H1 (cell line): ENCODE data around the gene SLC24A3. TPM values are rescaled to one million over a fixed set of nuclear protein-coding genes. Genes with fewer than 3 reads are reported as not detected.

Source experiments
- CTCF ChIA-PET: fragments of 300-600 bp; sonication (Branson Sonifier 250); formaldehyde crosslinking; loops from one replicate; lab custom pipeline; 2021; ENCODE audit not compliant: partially characterized antibody; lab: Charles Lee
- POLR2A ChIA-PET: fragments of 300-600 bp; sonication (Branson Sonifier 250); formaldehyde crosslinking; loops from one replicate; lab custom pipeline; 2021; ENCODE audit warnings: inconsistent platforms; ENCODE audit not compliant: partially characterized antibody; lab: Charles Lee
- DNase-seq, 2 experiments: peaks; one replicate each; pipeline versions ENCODE4 v3.0.0 to v3.0.0-alpha.2; 2010 to 2022; ENCODE audit warnings: low spot score in 2 of 2, low read depth in 1 of 2, mixed read lengths in 1 of 2
- FAIRE-seq: peaks from 2 replicates; lab custom pipeline; 2011; peaks lifted over from hg19 to GRCh38; lab: Jason Lieb, UNC
- H2AFZ ChIP-seq: 2 replicates; pipeline ENCODE4 v1.8.1; 2012; ENCODE audit warnings: low read length, inconsistent platforms
- H2AK5ac ChIP-seq: 2 replicates; pipeline ENCODE4 v1.6.1; 2013; ENCODE audit warnings: low read depth, low read length
- H2BK120ac ChIP-seq: replicated peaks from 2 replicates; pipeline ENCODE3; 2013; ENCODE audit warnings: low read depth, low read length, inconsistent platforms
- H2BK12ac ChIP-seq: 2 replicates; pipeline ENCODE4 v1.6.1; 2013; ENCODE audit warnings: low read depth, low read length
- H2BK15ac ChIP-seq: 2 replicates; pipeline ENCODE4 v1.6.1; 2013; ENCODE audit warnings: low read length
- H2BK20ac ChIP-seq: 2 replicates; pipeline ENCODE4 v1.6.1; 2013; ENCODE audit warnings: low read length
- H2BK5ac ChIP-seq: 2 replicates; pipeline ENCODE4 v1.6.1; 2013; ENCODE audit warnings: low read depth, low read length
- H3K14ac ChIP-seq: 2 replicates; pipeline ENCODE4 v1.6.1; 2013; ENCODE audit warnings: inconsistent platforms; ENCODE audit not compliant: insufficient read length
- H3K18ac ChIP-seq: 2 replicates; pipeline ENCODE4 v1.6.1; 2013; ENCODE audit warnings: low read length; ENCODE audit errors: extremely low read depth
- H3K23ac ChIP-seq: 2 replicates; pipeline ENCODE4 v1.6.1; 2013; ENCODE audit warnings: inconsistent platforms; ENCODE audit not compliant: insufficient read length
- H3K23me2 ChIP-seq: 2 replicates; pipeline ENCODE4 v1.6.1; 2013; ENCODE audit warnings: low read depth, low read length
- H3K27ac ChIP-seq: 2 replicates; pipeline ENCODE4 v1.6.1; 2011; ENCODE audit warnings: low read depth, low read length, inconsistent platforms
- H3K27me3 ChIP-seq, 4 experiments: replicated peaks in 1 of 4; 1 replicate in 1 of 4; 2 replicates in 3 of 4; pipeline versions ENCODE4 v1.6.1 to v1.8.1; 2011 to 2013; ENCODE audit warnings: low read length in 3 of 4, mild to moderate bottlenecking in 3 of 4, inconsistent platforms in 2 of 4, mixed read lengths in 2 of 4, moderate library complexity in 1 of 4; ENCODE audit not compliant: control insufficient read depth in 3 of 4, insufficient read depth in 3 of 4; ENCODE audit errors: extremely low read depth in 1 of 4
- H3K36me3 ChIP-seq, 4 experiments: 2 replicates each; pipeline versions ENCODE4 v1.6.1 to v1.8.1; 2011 to 2013; ENCODE audit warnings: mild to moderate bottlenecking in 4 of 4, low read length in 3 of 4, moderate library complexity in 2 of 4, control low read depth in 1 of 4, inconsistent platforms in 1 of 4; ENCODE audit not compliant: insufficient read depth in 4 of 4, control insufficient read depth in 2 of 4
- H3K4ac ChIP-seq: replicated peaks from 2 replicates; pipeline ENCODE3; 2013; ENCODE audit warnings: low read length, low read depth, mixed read lengths, inconsistent platforms; ENCODE audit not compliant: insufficient read length
- H3K4me1 ChIP-seq, 4 experiments: replicated peaks in 1 of 4; 1 replicate in 1 of 4; 2 replicates in 3 of 4; pipeline versions ENCODE4 v1.6.1 to v1.8.1; 2011 to 2013; ENCODE audit warnings: low read length in 3 of 4, inconsistent platforms in 2 of 4, mixed read lengths in 1 of 4; ENCODE audit not compliant: insufficient read depth in 4 of 4, control insufficient read depth in 3 of 4
- H3K4me2 ChIP-seq, 2 experiments: 2 replicates each; pipeline versions ENCODE4 v1.6.1 to v1.8.1; 2011 to 2013; ENCODE audit warnings: low read depth in 2 of 2, low read length in 2 of 2, control low read depth in 1 of 2, inconsistent platforms in 1 of 2, mild to moderate bottlenecking in 1 of 2; ENCODE audit not compliant: insufficient read depth in 1 of 2
- H3K4me3 ChIP-seq, 4 experiments: fragments of 200-600, 300-600 bp in 1 of 4; sonication (generic), shearing (Covaris generic), sonication (Bioruptor Twin) in 1 of 4; 2 replicates each; pipeline versions ENCODE4 v1.5.1 to v1.8.1; 2011 to 2016; ENCODE audit warnings: low read length in 4 of 4, low read depth in 3 of 4, control low read depth in 2 of 4, inconsistent platforms in 2 of 4, mild to moderate bottlenecking in 2 of 4, mixed read lengths in 1 of 4, moderate library complexity in 1 of 4; ENCODE audit not compliant: insufficient read depth in 2 of 4; ENCODE audit errors: extremely low read depth in 1 of 4
- H3K56ac ChIP-seq: replicated peaks from 2 replicates; pipeline ENCODE3; 2013; ENCODE audit warnings: low read depth, mild to moderate bottlenecking, mixed read lengths, low read length, inconsistent platforms; ENCODE audit not compliant: insufficient read length
- H3K79me1 ChIP-seq: 2 replicates; pipeline ENCODE4 v1.6.1; 2013; ENCODE audit warnings: low read depth, low read length, control low read depth
- H3K79me2 ChIP-seq, 2 experiments: 2 replicates each; pipeline versions ENCODE4 v1.6.1 to v1.8.1; 2012 to 2013; ENCODE audit warnings: low read length in 2 of 2, mild to moderate bottlenecking in 2 of 2, inconsistent platforms in 1 of 2; ENCODE audit not compliant: insufficient read depth in 2 of 2, control insufficient read depth in 1 of 2
- H3K9ac ChIP-seq, 4 experiments: replicated peaks in 1 of 4; 1 replicate in 1 of 4; 2 replicates in 3 of 4; pipeline versions ENCODE4 v1.6.1 to v1.8.1; 2011 to 2013; ENCODE audit warnings: low read depth in 3 of 4, low read length in 3 of 4, control low read depth in 2 of 4, mild to moderate bottlenecking in 2 of 4, moderate library complexity in 2 of 4, inconsistent platforms in 1 of 4; ENCODE audit errors: extremely low read depth in 1 of 4
- H3K9me3 ChIP-seq, 2 experiments: 2 replicates each; pipeline versions ENCODE4 v1.6.1 to v1.8.1; 2012 to 2013; ENCODE audit warnings: mild to moderate bottlenecking in 2 of 2, moderate library complexity in 2 of 2, control low read depth in 1 of 2, inconsistent platforms in 1 of 2, low read depth in 1 of 2, low read length in 1 of 2, mixed read lengths in 1 of 2; ENCODE audit not compliant: insufficient read depth in 2 of 2
- H4K20me1 ChIP-seq, 2 experiments: replicated peaks in 1 of 2; 2 replicates each; pipeline versions ENCODE3 to v1.8.1; 2011 to 2013; ENCODE audit warnings: inconsistent platforms in 2 of 2, low read length in 2 of 2, mild to moderate bottlenecking in 1 of 2; ENCODE audit not compliant: insufficient read depth in 2 of 2, control insufficient read depth in 1 of 2
- H4K5ac ChIP-seq: 2 replicates; pipeline ENCODE4 v1.6.1; 2013; ENCODE audit warnings: low read length, low read depth, mixed read lengths, inconsistent platforms; ENCODE audit not compliant: insufficient read length
- H4K8ac ChIP-seq: 2 replicates; pipeline ENCODE4 v1.8.0; 2013; ENCODE audit warnings: mild to moderate bottlenecking, moderate library complexity, low read length, inconsistent platforms; ENCODE audit not compliant: insufficient read depth; ENCODE audit errors: extremely low read depth
- H4K91ac ChIP-seq: replicated peaks from 2 replicates; pipeline ENCODE3; 2013; ENCODE audit warnings: low read length, mixed read lengths, inconsistent platforms; ENCODE audit not compliant: insufficient read length
- BCL11A ChIP-seq, 2 experiments: IDR thresholded peaks; one replicate each; pipeline ENCODE4 v1.6.1; 2011; ENCODE audit warnings: low read depth in 2 of 2, low read length in 2 of 2, mild to moderate bottlenecking in 2 of 2
- BRCA1 ChIP-seq: IDR thresholded peaks from 2 replicates; pipeline ENCODE4 v1.6.1; 2012; ENCODE audit warnings: low read depth, low read length, improper control_type of control experiment
- CEBPB ChIP-seq: IDR thresholded peaks from 2 replicates; pipeline ENCODE4 v1.6.1; 2012; ENCODE audit warnings: low read depth, low read length
- EZH2 ChIP-seq: fragments of 200-600 bp; sonication (generic); IDR thresholded peaks from 2 replicates; pipeline ENCODE4 v1.7.1; 2012; ENCODE audit warnings: low read depth, mild to moderate bottlenecking, moderate library complexity, low read length, inconsistent platforms; ENCODE audit not compliant: severe bottlenecking
- MAFK ChIP-seq: IDR thresholded peaks from 2 replicates; pipeline ENCODE4 v1.6.1; 2012; ENCODE audit warnings: low read depth, mild to moderate bottlenecking, improper control_type of control experiment, low read length
- SIN3A ChIP-seq, 2 experiments: IDR thresholded peaks in 1 of 2; conservative IDR thresholded peaks in 1 of 2; 2 replicates each; pipeline ENCODE4 v1.6.1; 2011 to 2012; ENCODE audit warnings: low read length in 2 of 2, improper control_type of control experiment in 1 of 2, low read depth in 1 of 2, mild to moderate bottlenecking in 1 of 2
- WGBS, 2 experiments: shearing (Covaris generic) in 1 of 2; methylation state at CpG; one replicate each; pipeline versions ENCODE4 v1.1.6 to v1.1.7; 2013 to 2015; ENCODE audit warnings: low lambda C conversion rate in 2 of 2, mixed read lengths in 2 of 2, inconsistent platforms in 1 of 2, low coverage in 1 of 2, missing lambda C conversion rate in 1 of 2; ENCODE audit not compliant: insufficient replicate concordance in 2 of 2, insufficient coverage in 1 of 2, insufficient read length in 1 of 2; ENCODE audit errors: extremely low coverage in 1 of 2, missing lambda C conversion rate in 1 of 2; 5-methylcytosine and 5-hydroxymethylcytosine counted together
- polyA plus RNA-seq, 7 experiments: library from polyadenylated mRNA; depleted of rRNA in 3 of 7; stranded (reverse) in 5 of 7; unstranded in 2 of 7; fragments of >200 nt in 5 of 7; fragments of 200-250 nt in 2 of 7; gene quantifications; 1 replicate in 5 of 7; 2 replicates in 1 of 7; 4 replicates in 1 of 7; pipeline versions ENCODE4 v1.2.1 to v1.2.3, GENCODE V29; 2011 to 2013; ENCODE audit warnings: missing spikeins in 2 of 7, mixed read lengths in 2 of 7
- total RNA-seq: library from RNA; stranded (reverse); fragmentation: NEBNext Ultra II Directional; extraction: Animal tissue kit (Norgen Biotek cat#: 25700); gene quantifications from 2 replicates; pipeline ENCODE4 v1.2.1, GENCODE V29; 2021

The SLC24A3 gene
- total and polyA plus RNA-seq, 2 of the 8 experiments (the other 6 are each of a cell fraction or from before 2014, with no cell fraction given): 4.5 to 6.3 TPM

DNA sequence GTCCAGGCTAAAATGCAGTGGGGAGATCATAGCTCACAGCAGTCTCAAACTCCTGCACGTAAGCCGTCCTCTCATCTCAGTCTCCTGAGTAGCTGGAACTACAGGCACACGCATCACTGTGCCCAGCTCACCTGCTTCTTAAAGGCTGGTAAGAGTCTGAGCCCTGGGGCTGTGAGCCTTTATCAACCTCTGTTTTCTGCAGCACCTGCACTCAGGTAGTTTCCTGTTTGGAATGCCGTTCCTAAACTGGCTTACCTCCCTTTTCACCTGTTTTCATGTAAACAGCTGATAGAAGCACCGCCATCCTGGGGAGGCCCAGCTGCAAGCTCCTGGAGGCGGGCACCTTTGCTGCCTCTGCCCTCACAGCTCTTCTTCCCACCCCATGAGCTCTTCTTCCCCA is 45.4 kb downstream of the SLC24A3 start:
- H3K27ac ChIP-seq: no peak overlapping the region
- H3K23me2 ChIP-seq: no peaks in the 10 kb centered on the region
- no peak overlapping the region for H4K91ac ChIP-seq
- ChIA-PET POLR2A (no interaction called here), CTCF (interaction anchor here (0.8 to 1.4 kb wide), 4 partner anchors 10 to 405 kb away, joined by 3 to 5 read pairs (median 4); no protein-coding TSS in a partner anchor)
- H3K56ac ChIP-seq: no peak overlapping the region
- 70% methylated on average over 6 of the region's 6 CpGs; no CpG with 5 or more reads in 1 of the 2 experiments for WGBS, 2 experiments
- TF ChIP-seq BCL11A (IDR thresholded peaks at IDR 0.05; ENCODE audit: low read depth in 2 of 2, low read length in 2 of 2) (no peak), SIN3A (conservative IDR thresholded peaks at IDR 0.05 in 1 of 2, IDR thresholded peaks at IDR 0.05 in 1 of 2; ENCODE audit: low read depth in 1 of 2, low read length in 2 of 2) (no peak), BRCA1 (no peak), EZH2 (no peak), MAFK (no peak), CEBPB (no peak)
- no peak overlapping the region for H4K5ac ChIP-seq
- H2AFZ ChIP-seq: no peak overlapping the region
- no peak overlapping the region for H3K14ac ChIP-seq
- no peak overlapping the region for H3K18ac ChIP-seq
- H3K23ac ChIP-seq: no peak overlapping the region
- no peaks in the 10 kb centered on the region for H3K4me1 ChIP-seq
- H2BK15ac ChIP-seq: no peak overlapping the region
- H3K4me3 ChIP-seq: no peak overlapping the region
- H4K8ac ChIP-seq: no peak overlapping the region; the same call in 1 of the 2 replicates
- no peak overlapping the region for H2BK12ac ChIP-seq
- H3K4ac ChIP-seq: no peak overlapping the region
- no peaks in the 10 kb centered on the region for H3K79me2 ChIP-seq
- no peak overlapping the region for H3K9ac ChIP-seq
- H2BK20ac ChIP-seq: no peak overlapping the region
- H2AK5ac ChIP-seq: no peak overlapping the region
- no peaks in the 10 kb centered on the region for H3K79me1 ChIP-seq
- no peak overlapping the region for H2BK5ac ChIP-seq
- H3K36me3 ChIP-seq: no peaks in the 10 kb centered on the region
- DNase-seq: no peak
- FAIRE-seq: no peak
- H3K9me3 ChIP-seq: no peaks in the 10 kb centered on the region
- H3K4me2 ChIP-seq: no peak overlapping the region
- no peaks in the 10 kb centered on the region for H3K27me3 ChIP-seq
- H2BK120ac ChIP-seq: no peak overlapping the region
- no peaks in the 10 kb centered on the region for H4K20me1 ChIP-seq
